GM21619 (cell line): ENCODE measurements around the gene DCAF7.
A peak's percentile ranks its signal among the peaks of the same experiment; 100 is the strongest.

ENCODE experiments used
- ATAC-seq: cut with Tn5 transposase; IDR thresholded peaks from one replicate; pipeline ENCODE4 v1.9.1; 2021; ENCODE audit not compliant: unreplicated experiment

The DCAF7 gene

GRCh38 chr17:63579633-63580032 lies 29.4 kb downstream of the DCAF7 start:
- ATAC-seq, result no peak

DNA sequence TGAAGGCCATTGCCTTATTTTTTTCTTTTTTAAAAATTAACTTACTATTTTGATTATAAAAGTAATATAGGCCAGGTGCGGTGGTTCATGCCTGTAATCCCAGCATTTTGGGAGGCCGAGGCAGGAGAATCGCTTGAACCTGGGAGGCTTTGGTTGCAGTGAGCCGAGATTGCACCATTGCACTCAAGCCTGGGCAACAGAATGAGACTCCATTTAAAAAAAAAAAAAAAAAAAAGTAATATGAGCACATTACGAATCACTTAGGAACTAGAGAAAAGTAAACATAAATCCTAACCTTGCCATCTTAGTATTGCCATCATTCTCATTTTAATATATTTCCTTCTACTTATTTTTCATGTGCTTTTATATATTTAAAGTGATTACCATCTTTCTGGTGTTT lies 37.5 kb downstream of the DCAF7 start:
- no peak for ATAC-seq

DNA sequence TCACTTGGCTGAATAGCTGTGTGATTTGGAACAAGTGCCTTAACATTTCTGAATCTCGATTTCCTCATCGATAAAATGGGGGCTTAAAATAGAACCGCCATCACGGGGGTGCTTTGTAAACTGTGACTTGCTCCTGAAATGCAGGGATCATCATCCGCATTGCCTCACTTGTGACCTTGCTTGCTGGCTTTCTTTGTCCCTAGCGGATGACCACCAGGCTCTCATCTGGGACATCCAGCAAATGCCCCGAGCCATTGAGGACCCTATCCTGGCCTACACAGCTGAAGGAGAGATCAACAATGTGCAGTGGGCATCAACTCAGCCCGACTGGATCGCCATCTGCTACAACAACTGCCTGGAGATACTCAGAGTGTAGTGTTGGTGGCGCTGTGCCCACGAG lies 38.5 kb downstream of the DCAF7 start:
- no peak for ATAC-seq

GRCh38 chr17:63589646-63590045 lies 39.4 kb downstream of the DCAF7 start:
- no peak for ATAC-seq

DNA sequence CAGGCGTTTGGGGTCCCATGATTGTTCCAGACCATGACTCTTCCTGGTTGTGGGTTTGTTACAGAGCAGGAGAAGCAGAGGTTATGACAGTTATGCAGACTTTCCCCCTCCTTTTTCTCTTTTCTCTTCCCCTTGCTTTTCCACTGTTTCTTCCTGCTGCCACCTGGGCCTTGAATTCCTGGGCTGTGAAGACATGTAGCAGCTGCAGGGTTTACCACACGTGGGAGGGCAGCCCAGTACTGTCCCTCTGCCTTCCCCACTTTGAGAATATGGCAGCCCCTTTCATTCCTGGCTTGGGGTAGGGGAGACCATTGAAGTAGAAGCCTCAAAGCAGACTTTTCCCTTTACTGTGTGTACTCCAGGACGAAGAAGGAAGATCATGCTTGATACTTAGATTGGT lies 42.5 kb downstream of the DCAF7 start:
- ATAC-seq, result no peak

DNA sequence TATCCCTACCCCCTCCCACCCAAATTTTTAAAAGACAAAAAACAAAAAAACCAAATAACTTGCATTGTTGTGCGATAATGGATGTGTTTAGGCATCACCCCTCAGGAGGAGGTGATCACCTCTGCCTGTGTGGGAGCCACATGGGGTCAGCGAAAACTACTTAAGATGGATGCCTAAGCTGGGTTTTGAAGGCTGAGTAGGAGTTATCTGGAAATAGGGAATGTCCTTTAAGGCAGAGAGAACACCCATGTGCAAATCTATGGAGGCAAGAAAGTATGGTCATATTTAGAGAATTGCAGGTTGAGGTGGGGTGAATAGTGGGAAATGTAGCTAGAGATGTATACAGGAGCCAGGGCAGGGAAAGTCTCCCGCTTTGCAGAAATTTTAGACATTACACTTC lies 44.9 kb downstream of the DCAF7 start:
- no peak for ATAC-seq

DNA sequence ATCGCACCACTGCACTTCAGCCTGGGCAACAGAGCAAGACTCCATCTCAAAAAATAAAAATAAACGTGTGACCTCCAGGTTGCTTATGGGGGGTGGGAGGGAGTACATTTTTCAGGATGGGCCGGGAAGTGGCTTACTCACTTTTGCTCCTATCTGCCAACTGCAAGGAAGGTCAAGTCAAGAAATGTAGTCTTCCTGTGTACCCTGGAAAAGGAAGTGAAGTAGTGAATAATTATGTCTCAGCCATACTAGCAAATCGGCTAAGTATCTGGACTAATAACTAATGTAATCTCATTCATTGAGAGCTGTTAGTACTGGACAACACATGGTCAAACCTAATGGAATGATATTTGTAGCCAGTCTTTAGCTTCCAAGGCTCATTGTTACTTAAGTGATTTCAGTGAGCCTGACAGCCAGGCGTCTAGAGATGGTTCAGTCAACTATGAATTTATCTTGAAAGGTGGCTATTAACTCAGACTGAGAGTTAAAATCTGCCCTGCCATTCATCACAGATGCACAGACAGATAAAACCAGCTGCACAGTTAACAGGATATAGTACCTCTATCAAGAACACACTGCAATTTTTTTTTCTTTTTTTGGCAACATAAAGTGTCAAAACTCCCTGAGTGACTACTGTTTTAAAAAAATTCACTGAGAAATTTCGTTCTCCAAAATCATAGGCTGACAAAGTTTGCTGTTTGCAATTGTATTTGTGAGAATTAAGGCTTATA lies 46.7 kb downstream of the DCAF7 start:
- ATAC-seq, result no peak

DNA sequence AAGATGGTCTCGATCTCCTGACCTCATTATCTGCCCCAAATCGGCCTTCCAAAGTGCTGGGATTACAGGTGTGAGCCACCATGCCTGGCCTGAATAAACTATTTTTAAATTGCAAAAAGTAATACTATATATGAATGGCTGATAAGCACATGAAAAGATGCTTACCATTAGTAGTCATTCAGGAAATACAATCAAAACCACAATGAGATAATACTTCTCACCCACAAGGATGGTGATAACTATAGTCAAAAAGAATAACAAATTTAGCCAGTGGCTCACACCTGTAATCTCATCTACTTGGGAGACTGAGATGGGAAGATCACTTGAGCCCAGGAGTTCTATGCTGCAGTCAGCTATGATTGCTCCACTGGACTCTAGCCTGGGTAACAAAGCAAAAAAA lies 48.0 kb downstream of the DCAF7 start:
- ATAC-seq, result no peak

GRCh38 chr17:63600569-63601438 lies 50.5 kb downstream of the DCAF7 start, which contains the start of gene TACO1:
Gene TACO1, plus strand, starts transcription at chr17:63600895. Its CDS starts 189 bp downstream, at chr17:63601084.
- peak; percentile 94 for ATAC-seq

GRCh38 chr17:63601439-63602371 lies 51.4 kb downstream of the DCAF7 start:
- no peak for ATAC-seq

DNA sequence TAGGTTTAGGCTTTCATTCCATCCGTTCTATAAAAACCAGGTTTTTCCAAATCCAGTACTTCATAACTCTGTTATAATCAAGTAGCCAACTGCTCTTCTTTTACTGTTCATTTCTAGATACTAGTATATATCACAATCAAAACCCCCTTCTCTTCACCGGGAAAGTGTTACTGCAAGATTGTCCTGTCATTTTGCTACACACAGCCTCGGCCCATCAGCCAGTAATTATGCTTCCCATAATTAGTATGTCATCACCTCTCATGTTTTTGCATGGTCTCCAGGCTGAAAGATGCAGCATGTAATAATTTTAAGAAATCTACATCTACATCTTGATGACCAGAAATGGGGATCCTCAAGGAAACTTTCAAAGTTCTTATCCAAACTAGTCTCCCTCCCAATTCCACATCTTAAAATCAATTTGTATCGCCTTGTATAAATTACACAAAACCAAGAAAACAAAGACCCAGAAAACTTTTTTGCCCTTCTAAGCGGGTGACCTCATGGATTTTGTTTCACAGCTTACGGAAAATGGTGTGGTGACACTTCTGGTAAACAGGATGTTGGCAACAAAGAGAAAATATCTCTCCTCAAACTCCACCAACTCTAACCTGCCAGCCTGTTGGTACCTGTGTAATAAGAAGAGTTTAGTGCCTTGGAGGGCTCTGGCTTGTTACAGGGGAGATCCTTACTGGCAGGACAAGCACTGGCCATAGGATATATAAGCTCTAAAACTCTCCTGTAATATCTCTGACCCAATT lies 59.7 kb downstream of the DCAF7 start:
- ATAC-seq, result no peak

DNA sequence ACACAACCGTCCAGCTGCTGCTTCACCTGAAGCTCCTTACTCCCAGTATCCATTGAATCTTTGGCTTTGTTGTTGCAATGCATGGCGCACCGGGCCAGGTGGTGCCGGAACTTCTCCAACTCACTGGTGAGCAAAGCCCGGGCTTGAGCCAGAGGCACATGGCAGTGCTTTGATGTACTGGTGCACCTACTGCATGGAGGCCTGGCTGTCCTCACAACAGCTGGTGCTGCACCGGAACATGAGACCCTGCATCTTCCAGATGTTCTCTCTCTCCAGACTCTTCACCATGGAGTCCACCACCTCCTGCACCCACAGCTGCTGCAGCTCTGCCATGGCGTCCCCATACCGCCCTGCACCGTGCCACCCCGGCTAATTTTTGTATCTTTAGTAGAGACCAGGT lies 60.6 kb downstream of the DCAF7 start:
- ATAC-seq, result no peak

DNA sequence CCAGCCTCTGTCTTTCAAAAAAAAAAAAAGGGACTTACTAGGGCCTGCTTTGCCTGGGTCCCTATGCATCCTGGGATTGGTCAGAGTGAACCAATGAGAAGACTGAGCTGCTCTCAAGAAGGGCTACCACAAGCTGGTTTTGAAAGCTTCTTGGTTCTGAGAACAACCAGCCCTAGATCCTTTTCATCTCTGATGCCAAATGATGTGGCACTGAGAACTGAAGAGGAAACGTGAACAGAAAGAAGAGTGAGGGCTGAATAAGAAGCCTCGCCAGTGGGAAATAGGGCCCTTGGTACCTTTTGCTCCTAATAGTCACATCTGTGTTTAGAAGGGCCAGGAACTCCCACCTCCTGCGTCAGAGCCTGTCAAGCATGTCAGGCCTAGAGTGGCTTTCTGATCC lies 61.1 kb downstream of the DCAF7 start:
- ATAC-seq, result no peak

- ATAC-seq, result no peak
These were observed 63.4 kb downstream of the DCAF7 start for GRCh38 chr17:63613663-63614062.

DNA sequence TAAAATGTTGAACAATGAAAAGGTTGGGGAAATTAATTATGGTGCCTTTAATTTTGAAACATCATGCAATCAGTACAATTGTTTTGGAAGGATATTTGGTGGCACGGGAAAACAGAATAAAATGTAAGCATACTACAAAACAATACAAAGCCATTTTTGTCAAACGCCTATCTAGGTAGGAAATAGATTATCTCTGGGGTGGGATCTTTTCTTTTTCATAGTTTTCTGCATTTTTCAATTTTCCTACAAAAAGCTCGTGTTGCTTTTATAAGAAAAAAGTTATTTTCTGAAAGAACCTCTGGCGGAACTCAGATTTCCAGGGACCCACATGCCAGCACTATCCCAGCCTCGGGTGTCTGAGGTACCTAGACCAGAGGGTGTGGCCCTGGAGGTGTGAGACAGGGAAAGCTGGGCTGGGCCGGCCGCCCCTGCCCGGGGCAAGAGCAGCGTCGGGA lies 71.0 kb downstream of the DCAF7 start:
- no peak for ATAC-seq

DNA sequence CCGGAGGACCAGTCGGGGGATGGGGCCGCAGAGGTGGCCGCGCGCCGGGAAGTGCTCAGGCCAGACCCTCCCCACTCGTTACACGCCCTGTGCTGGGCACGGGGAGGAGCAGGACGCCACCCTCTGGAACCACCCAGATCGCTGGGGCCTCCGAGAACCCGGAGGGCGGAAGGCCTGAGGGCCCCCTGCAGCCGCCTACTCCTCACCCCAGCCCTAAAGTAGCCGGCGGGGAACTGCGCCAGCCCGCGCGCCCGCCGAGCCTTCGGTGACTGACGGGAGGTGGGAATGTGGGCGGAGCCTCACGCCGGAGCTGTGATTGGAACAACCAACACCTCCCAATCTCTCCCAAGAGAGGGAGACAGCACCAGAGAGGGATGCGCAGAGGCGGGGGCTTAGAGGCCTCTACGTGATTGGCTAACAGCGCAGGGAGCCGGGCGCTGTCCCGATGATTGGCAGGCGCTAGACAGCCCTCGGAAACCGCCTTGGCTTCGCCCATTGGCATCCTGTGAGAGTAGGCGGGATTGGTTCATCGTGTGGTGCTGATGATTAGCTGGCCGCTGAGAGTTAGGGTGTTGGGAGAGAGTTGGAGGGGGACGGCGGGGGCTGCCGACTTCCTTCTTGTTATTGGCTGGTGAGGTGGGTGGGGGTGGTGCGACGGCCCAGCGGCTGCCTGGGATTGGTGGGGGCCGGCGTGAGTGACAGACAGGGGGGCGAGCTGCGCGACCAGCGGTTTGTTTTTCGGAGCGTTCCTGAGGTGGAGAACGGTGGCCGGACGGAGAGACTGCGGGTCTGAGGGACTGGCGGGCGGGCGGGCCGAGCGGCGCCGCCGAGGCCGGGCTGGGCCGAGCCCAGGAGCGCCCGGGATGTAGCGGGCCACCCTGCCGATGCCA lies 71.7 kb downstream of the DCAF7 start, which contains the start of gene MAP3K3:
MAP3K3 (plus strand) TSS at position 734 of the 890 bp plus-strand sequence. CDS start 343 bp downstream, outside the sequence.
- ATAC-seq, result peak; percentile 90

DNA sequence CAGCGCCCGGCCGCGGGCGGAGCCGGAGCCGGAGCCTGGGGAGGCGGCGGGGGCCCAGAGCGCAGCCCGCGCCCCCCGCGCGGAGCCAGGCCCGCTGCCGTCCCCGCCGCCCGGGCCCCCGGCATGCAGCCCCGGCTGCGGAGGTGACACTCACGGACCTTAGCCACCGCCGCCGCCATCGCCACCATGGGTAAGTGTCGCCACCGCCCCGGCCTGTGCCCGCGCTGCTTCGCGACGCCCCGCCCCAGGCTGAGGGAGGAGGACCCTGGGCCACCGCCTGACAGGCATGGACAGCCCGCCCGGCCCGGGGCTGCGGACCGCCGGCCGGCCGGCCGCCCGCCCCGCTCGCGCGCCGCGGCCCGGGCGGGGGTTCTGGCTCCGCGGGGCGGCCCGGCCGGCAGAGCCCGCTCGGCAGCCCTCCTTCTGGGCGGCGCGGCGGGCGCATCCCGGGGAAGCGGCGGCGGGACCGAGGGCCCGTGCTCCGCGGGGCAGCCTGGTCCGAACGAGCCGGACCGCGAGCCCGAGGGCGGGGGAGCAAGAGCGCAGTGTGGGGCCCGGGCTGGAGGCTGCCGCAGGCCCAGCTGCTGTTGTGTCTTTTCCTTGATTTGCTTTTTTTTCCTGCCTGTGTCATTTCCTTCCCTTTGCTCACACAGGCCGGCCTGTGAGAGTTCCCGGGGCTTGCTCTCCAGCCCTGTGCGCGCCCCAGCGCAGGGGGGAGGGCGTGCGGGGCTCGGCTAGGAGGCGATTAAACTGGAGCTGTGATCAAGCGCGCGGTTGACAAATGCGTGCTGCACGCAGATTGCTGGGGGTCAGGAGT lies 72.5 kb downstream of the DCAF7 start:
- peak; percentile 12 for ATAC-seq

GRCh38 chr17:63623786-63624530 lies 73.7 kb downstream of the DCAF7 start:
- no peak for ATAC-seq
